Measurements from ENCODE around the gene GPRASP2. TPM values are rescaled to one million over a fixed set of nuclear protein-coding genes. Genes with fewer than 3 reads are reported as not detected.
A peak's percentile ranks its signal among the peaks of the same experiment; 100 is the strongest.

Gene GPRASP2
- total RNA-seq, 1 donor from 2014 or later, result 14.5 TPM

- no peak overlapping the region for H3K4me3 ChIP-seq
- H3K4me1 ChIP-seq, result no peaks in the 10 kb centered on the region
- H3K27me3 ChIP-seq (ENCODE audit: low read depth), result no peaks in the 10 kb centered on the region
- TF ChIP-seq CTCF (IDR thresholded peaks at IDR 0.05; ENCODE audit: borderline replicate concordance), result no peak
- no peaks in the 10 kb centered on the region for H3K36me3 ChIP-seq
- intact Hi-C loops (cut with micrococcal nuclease), result no loop called here
- DNase-seq, result no peak
- peaks cover 8% of the 10 kb centered on the region for H3K9me3 ChIP-seq (replicated peaks)
- no peak overlapping the region for H3K27ac ChIP-seq (replicated peaks)
Measured at GRCh38 chrX:102694749-102695148, 17.5 kb upstream of the GPRASP2 start.

- no peak overlapping the region for H3K4me3 ChIP-seq
- no peaks in the 10 kb centered on the region for H3K36me3 ChIP-seq
- no peak overlapping the region for H3K27ac ChIP-seq (replicated peaks)
- DNase-seq, result no peak
- H3K9me3 ChIP-seq (replicated peaks), result peaks cover 8% of the 10 kb centered on the region
- intact Hi-C loops (cut with micrococcal nuclease), result no loop called here
- no peaks in the 10 kb centered on the region for H3K27me3 ChIP-seq (ENCODE audit: low read depth)
- TF ChIP-seq CTCF (IDR thresholded peaks at IDR 0.05; ENCODE audit: borderline replicate concordance), result no peak
- no peaks in the 10 kb centered on the region for H3K4me1 ChIP-seq
Measured at GRCh38 chrX:102696306-102696705, 15.9 kb upstream of the GPRASP2 start.

- Histone ChIP-seq H3K36me3 (no peaks in the 10 kb centered on the region), H3K9me3 (replicated peaks) (no peaks in the 10 kb centered on the region), H3K27me3 (ENCODE audit: low read depth) (no peaks in the 10 kb centered on the region), H3K4me3 (no peak overlapping the region), H3K4me1 (no peaks in the 10 kb centered on the region), H3K27ac (replicated peaks) (no peak overlapping the region)
- intact Hi-C loops (cut with micrococcal nuclease), result no loop called here
- no peak for DNase-seq
- no peak for TF ChIP-seq CTCF (IDR thresholded peaks at IDR 0.05; ENCODE audit: borderline replicate concordance)
Measured at GRCh38 chrX:102697494-102697893, 14.8 kb upstream of the GPRASP2 start.

- Histone ChIP-seq H3K27ac (replicated peaks) (no peak overlapping the region), H3K9me3 (replicated peaks) (no peaks in the 10 kb centered on the region), H3K36me3 (no peaks in the 10 kb centered on the region), H3K4me1 (peaks cover 3% of the 10 kb centered on the region), H3K4me3 (no peak overlapping the region), H3K27me3 (ENCODE audit: low read depth) (no peaks in the 10 kb centered on the region)
- TF ChIP-seq CTCF (IDR thresholded peaks at IDR 0.05; ENCODE audit: borderline replicate concordance), result no peak
- DNase-seq, result no peak
- intact Hi-C loops (cut with micrococcal nuclease), result no loop called here
Measured at GRCh38 chrX:102708900-102709299, 3.3 kb upstream of the GPRASP2 start.

- no peak for TF ChIP-seq CTCF (IDR thresholded peaks at IDR 0.05; ENCODE audit: borderline replicate concordance)
- H3K4me3 ChIP-seq, result peak overlapping the region; percentile 78
- H3K4me1 ChIP-seq, result peaks cover 3% of the 10 kb centered on the region
- H3K27ac ChIP-seq (replicated peaks), result no peak overlapping the region
- no peaks in the 10 kb centered on the region for H3K36me3 ChIP-seq
- H3K9me3 ChIP-seq (replicated peaks), result no peaks in the 10 kb centered on the region
- DNase-seq, result no peak
- H3K27me3 ChIP-seq (ENCODE audit: low read depth), result no peaks in the 10 kb centered on the region
- intact Hi-C loops (cut with micrococcal nuclease), result no loop called here
Measured at GRCh38 chrX:102711872-102712215, 404 bp upstream of the GPRASP2 start.
